H9 (cell line): ENCODE measurements around the gene IGF2R. TPM values are rescaled to one million over a fixed set of nuclear protein-coding genes. Genes with fewer than 3 reads are reported as not detected.

Source experiments
- DNase-seq: peaks from one replicate; pipeline ENCODE4 v3.0.0-alpha.2; 2017
- H2AFZ ChIP-seq: one replicate; pipeline ENCODE4 v1.6.1; 2013; ENCODE audit warnings: mild to moderate bottlenecking, low read length, control low read depth, moderate library complexity
- H2AK5ac ChIP-seq: 2 replicates; pipeline ENCODE4 v1.6.1; 2013; ENCODE audit warnings: low read length, control low read depth, mixed read lengths; ENCODE audit not compliant: insufficient read length
- H2BK120ac ChIP-seq: one replicate; pipeline ENCODE4 v1.6.1; 2013; ENCODE audit warnings: low read depth, mild to moderate bottlenecking, low read length, control low read depth, inconsistent platforms; ENCODE audit not compliant: poor library complexity, severe bottlenecking
- H2BK12ac ChIP-seq: 2 replicates; pipeline ENCODE4 v1.6.1; 2013; ENCODE audit warnings: low read length, control low read depth, mixed read lengths, low read depth; ENCODE audit not compliant: insufficient read length
- H2BK15ac ChIP-seq: 2 replicates; pipeline ENCODE4 v1.6.1; 2013; ENCODE audit warnings: low read depth, low read length, control low read depth
- H2BK20ac ChIP-seq: one replicate; pipeline ENCODE4 v1.6.1; 2013; ENCODE audit warnings: low read depth, mild to moderate bottlenecking, low read length, control low read depth, inconsistent platforms; ENCODE audit not compliant: poor library complexity, severe bottlenecking
- H2BK5ac ChIP-seq: 2 replicates; pipeline ENCODE4 v1.6.1; 2013; ENCODE audit warnings: low read length, control low read depth, mixed read lengths; ENCODE audit not compliant: insufficient read length
- H3K14ac ChIP-seq: 2 replicates; pipeline ENCODE4 v1.6.1; 2013; ENCODE audit warnings: low read length, control low read depth; ENCODE audit not compliant: insufficient read depth
- H3K18ac ChIP-seq: 2 replicates; pipeline ENCODE4 v1.6.1; 2013; ENCODE audit warnings: low read depth, mild to moderate bottlenecking, mixed read lengths, low read length, control low read depth; ENCODE audit not compliant: insufficient read length
- H3K23ac ChIP-seq: 2 replicates; pipeline ENCODE4 v1.6.1; 2013; ENCODE audit warnings: low read length, control low read depth, mixed read lengths, low read depth; ENCODE audit not compliant: insufficient read length
- H3K23me2 ChIP-seq: 2 replicates; pipeline ENCODE4 v1.6.1; 2013; ENCODE audit warnings: low read depth, mild to moderate bottlenecking, mixed read lengths, low read length, control low read depth; ENCODE audit not compliant: insufficient read length, poor library complexity, severe bottlenecking
- H3K27ac ChIP-seq: 2 replicates; pipeline ENCODE4 v1.5.1; 2013; ENCODE audit warnings: low read length, control low read depth, mixed read lengths, low read depth; ENCODE audit not compliant: insufficient read length
- H3K27me3 ChIP-seq: 2 replicates; pipeline ENCODE4 v1.6.1; 2013; ENCODE audit warnings: low read length, control low read depth, inconsistent platforms; ENCODE audit not compliant: insufficient read depth
- H3K4ac ChIP-seq: 2 replicates; pipeline ENCODE4 v1.6.1; 2013; ENCODE audit warnings: low read depth, mild to moderate bottlenecking, control low read depth, inconsistent platforms, low read length, moderate library complexity
- H3K4me1 ChIP-seq: 2 replicates; pipeline ENCODE4 v1.6.1; 2013; ENCODE audit warnings: low read length, control low read depth, inconsistent platforms; ENCODE audit not compliant: insufficient read depth
- H3K4me2 ChIP-seq: 2 replicates; pipeline ENCODE4 v1.6.1; 2013; ENCODE audit warnings: low read length, control low read depth, mixed read lengths; ENCODE audit not compliant: insufficient read length, insufficient read depth
- H3K56ac ChIP-seq: 2 replicates; pipeline ENCODE4 v1.6.1; 2013; ENCODE audit warnings: low read depth, mild to moderate bottlenecking, mixed read lengths, low read length, control low read depth; ENCODE audit not compliant: insufficient read length
- H3K79me1 ChIP-seq: 2 replicates; pipeline ENCODE4 v1.6.1; 2013; ENCODE audit warnings: low read depth, mild to moderate bottlenecking, moderate library complexity, low read length, control low read depth, inconsistent platforms; ENCODE audit not compliant: insufficient read depth, poor library complexity, severe bottlenecking
- H3K79me2 ChIP-seq: 2 replicates; pipeline ENCODE4 v1.6.1; 2013; ENCODE audit warnings: low read length, control low read depth, inconsistent platforms; ENCODE audit not compliant: insufficient read depth
- H3K9ac ChIP-seq: 2 replicates; pipeline ENCODE4 v1.6.1; 2013; ENCODE audit warnings: low read length, control low read depth, mixed read lengths; ENCODE audit not compliant: insufficient read length; ENCODE audit errors: extremely low read depth
- H3K9me3 ChIP-seq: one replicate; pipeline ENCODE4 v1.6.1; 2013; ENCODE audit warnings: low read depth, low read length, inconsistent platforms; ENCODE audit not compliant: control insufficient read depth
- H3T11ph ChIP-seq: one replicate; pipeline ENCODE4 v1.6.1; 2013; ENCODE audit warnings: mild to moderate bottlenecking, low read length, control low read depth, inconsistent platforms
- H4K20me1 ChIP-seq: one replicate; pipeline ENCODE4 v1.6.1; 2013; ENCODE audit not compliant: control insufficient read depth, insufficient read length, insufficient read depth
- H4K5ac ChIP-seq: 2 replicates; pipeline ENCODE4 v1.6.1; 2013; ENCODE audit warnings: low read depth, mild to moderate bottlenecking, mixed read lengths, low read length, control low read depth; ENCODE audit not compliant: insufficient read length
- H4K8ac ChIP-seq: replicated peaks from 2 replicates; pipeline ENCODE4 v1.6.1; 2013; ENCODE audit warnings: low read length, control low read depth, mixed read lengths, low read depth; ENCODE audit not compliant: insufficient read length
- H4K91ac ChIP-seq: 2 replicates; pipeline ENCODE4 v1.6.1; 2013; ENCODE audit warnings: low read depth, mild to moderate bottlenecking, moderate library complexity, mixed read lengths, low read length, control low read depth; ENCODE audit not compliant: insufficient read length
- H3K27ac Mint-ChIP-seq, 3 experiments: 2 replicates in 2 of 3; 3 replicates in 1 of 3; pipeline ENCODE4 v1.8.0; 2020 to 2021; ENCODE audit warnings: mixed read lengths in 3 of 3, mild to moderate bottlenecking in 1 of 3, moderate library complexity in 1 of 3
- H3K27me3 Mint-ChIP-seq: 2 replicates; pipeline ENCODE4 v1.8.0; 2021; ENCODE audit warnings: low read depth, mild to moderate bottlenecking, moderate library complexity, mixed read lengths
- H3K36me3 Mint-ChIP-seq, 3 experiments: 2 replicates in 2 of 3; 3 replicates in 1 of 3; pipeline ENCODE4 v1.8.0; 2020 to 2021; ENCODE audit warnings: low read depth in 3 of 3, mixed read lengths in 3 of 3; ENCODE audit not compliant: insufficient read depth in 1 of 3
- H3K4me1 Mint-ChIP-seq, 2 experiments: 2 replicates each; pipeline ENCODE4 v1.8.0; 2020; ENCODE audit warnings: mixed read lengths in 2 of 2
- H3K4me3 Mint-ChIP-seq, 2 experiments: 2 replicates in 1 of 2; 3 replicates in 1 of 2; pipeline ENCODE4 v1.8.0; 2020 to 2021; ENCODE audit warnings: mild to moderate bottlenecking in 2 of 2, mixed read lengths in 2 of 2, moderate library complexity in 1 of 2
- H3K9me3 Mint-ChIP-seq, 2 experiments: 2 replicates in 1 of 2; 3 replicates in 1 of 2; pipeline ENCODE4 v1.8.0; 2020; ENCODE audit warnings: mild to moderate bottlenecking in 2 of 2, mixed read lengths in 2 of 2, moderate library complexity in 1 of 2
- CTCF ChIP-seq: fragments of 200-600 bp; sonication (generic); conservative IDR thresholded peaks from 3 replicates; pipeline ENCODE4 v1.8.0; 2021; ENCODE audit warnings: antibody characterized with exemption, mild to moderate bottlenecking
- WGBS: extraction: QIAGEN DNeasy Blood & Tissue Kit; methylation state at CpG from one replicate; pipeline ENCODE4 v1.1.7; 2013; ENCODE audit warnings: missing lambda C conversion rate, low lambda C conversion rate, mixed read lengths; ENCODE audit not compliant: insufficient read length; ENCODE audit errors: extremely low coverage; 5-methylcytosine and 5-hydroxymethylcytosine counted together
- total RNA-seq: library from RNA; stranded (reverse); gene quantifications from 2 replicates; pipeline ENCODE4 v1.2.1, GENCODE V29; 2021

Gene IGF2R
- total RNA-seq, 1 experiment from 2014 or later = 66.7 TPM

GRCh38 chr6:159926542-159927203 lies 42.2 kb upstream of the IGF2R start:
- no peak overlapping the region for H4K8ac ChIP-seq
- no peaks in the 10 kb centered on the region for H3K27me3 ChIP-seq
- no peaks in the 10 kb centered on the region for H3K4me1 ChIP-seq
- no peak overlapping the region for H3K23ac ChIP-seq
- H3T11ph ChIP-seq = no peak overlapping the region
- Mint-ChIP-seq H3K9me3 (peaks cover 3 to 5% of the 10 kb centered on the region in 2 experiments; a peak in 3 of 5 replicates), H3K36me3 (peaks cover 0 to 2% (median 0%) of the 10 kb centered on the region in 3 experiments; a peak in 1 of 7 replicates), H3K4me3 (no peak overlapping the region), H3K4me1 (no peaks in the 10 kb centered on the region), H3K27ac (0 out of 7 replicates have a peak overlapping the region, but pooled peaks of 1 of the 3 experiments have one; percentile 41), H3K27me3 (peaks cover 5% of the 10 kb centered on the region)
- no peak overlapping the region for H2BK20ac ChIP-seq
- TF ChIP-seq CTCF = no peak
- H2BK12ac ChIP-seq = no peak overlapping the region
- H3K9ac ChIP-seq = no peak overlapping the region
- H2BK15ac ChIP-seq = no peak overlapping the region
- DNase-seq = no peak
- H4K20me1 ChIP-seq = no peaks in the 10 kb centered on the region
- H3K14ac ChIP-seq = no peak overlapping the region
- no peak overlapping the region for H3K4me2 ChIP-seq
- H4K5ac ChIP-seq = no peak overlapping the region
- no peak overlapping the region for H2BK5ac ChIP-seq
- no CpG with 5 or more reads among the region's 5 CpGs for WGBS
- H3K79me1 ChIP-seq = no peaks in the 10 kb centered on the region
- H4K91ac ChIP-seq = no peak overlapping the region
- H2AK5ac ChIP-seq = no peak overlapping the region
- no peak overlapping the region for H3K4ac ChIP-seq
- no peak overlapping the region for H3K56ac ChIP-seq
- H2BK120ac ChIP-seq = no peak overlapping the region
- H3K18ac ChIP-seq = no peak overlapping the region
- no peak overlapping the region for H3K27ac ChIP-seq
- H3K23me2 ChIP-seq = no peaks in the 10 kb centered on the region
- H3K9me3 ChIP-seq = no peaks in the 10 kb centered on the region
- H3K79me2 ChIP-seq = no peaks in the 10 kb centered on the region
- H2AFZ ChIP-seq = no peak overlapping the region
